Measurements from ENCODE around the gene NSMCE1. TPM values are rescaled to one million over a fixed set of nuclear protein-coding genes. Genes with fewer than 3 reads are reported as not detected.
"Not testable (repeated sequence)": the region's sequence is repeated elsewhere in the genome, so short reads cannot be mapped to it uniquely, and the experiment has no call there.

NSMCE1 gene
- total RNA-seq, 1 experiment from 2014 or later: 19.3 TPM

- Histone ChIP-seq H2AFZ (ENCODE audit: low read length) (no peak overlapping the region), H2BK20ac (ENCODE audit: low read depth, low read length, poor library complexity, severe bottlenecking) (no peak overlapping the region), H2BK120ac (ENCODE audit: low read depth, low read length, poor library complexity, severe bottlenecking) (no peak overlapping the region), H3K23ac (ENCODE audit: insufficient read length, low read depth, low read length) (no peak overlapping the region), H4K8ac (replicated peaks; ENCODE audit: insufficient read length, low read depth, low read length) (no peak overlapping the region), H3K23me2 (ENCODE audit: insufficient read length, low read depth, low read length, poor library complexity, severe bottlenecking) (peaks cover under 1% of the 10 kb centered on the region), H4K91ac (ENCODE audit: insufficient read length, low read depth, low read length) (no peak overlapping the region), H4K20me1 (ENCODE audit: control insufficient read depth, insufficient read depth, insufficient read length) (no peaks in the 10 kb centered on the region), H3K79me1 (ENCODE audit: insufficient read depth, low read depth, low read length, poor library complexity, severe bottlenecking) (no peaks in the 10 kb centered on the region), H3K4me1 (ENCODE audit: insufficient read depth, low read length) (no peaks in the 10 kb centered on the region), H2BK5ac (ENCODE audit: insufficient read length, low read length) (no peak overlapping the region), H3K56ac (ENCODE audit: insufficient read length, low read depth, low read length) (no peak overlapping the region), H4K5ac (ENCODE audit: insufficient read length, low read depth, low read length) (no peak overlapping the region), H3K9ac (ENCODE audit: extremely low read depth, insufficient read length, low read length) (no peak overlapping the region), H3K4me2 (ENCODE audit: insufficient read depth, insufficient read length, low read length) (no peak overlapping the region), H3K27ac (ENCODE audit: insufficient read length, low read depth, low read length) (no peak overlapping the region), H3T11ph (ENCODE audit: low read length) (no peak overlapping the region), H3K9me3 (ENCODE audit: control insufficient read depth, low read depth, low read length) (no peaks in the 10 kb centered on the region), H3K27me3 (ENCODE audit: insufficient read depth, low read length) (no peaks in the 10 kb centered on the region), H2BK12ac (ENCODE audit: insufficient read length, low read depth, low read length) (no peak overlapping the region), H3K14ac (ENCODE audit: insufficient read depth, low read length) (no peak overlapping the region), H3K4ac (ENCODE audit: low read depth, low read length) (no peak overlapping the region), H3K18ac (ENCODE audit: insufficient read length, low read depth, low read length) (no peak overlapping the region), H2BK15ac (ENCODE audit: low read depth, low read length) (no peak overlapping the region), H2AK5ac (ENCODE audit: insufficient read length, low read length) (no peak overlapping the region), H3K79me2 (ENCODE audit: insufficient read depth, low read length) (no peaks in the 10 kb centered on the region)
- H3K27ac Mint-ChIP-seq: no peak overlapping the region
- peaks cover 5% of the 10 kb centered on the region in 2 experiments for H3K4me1 Mint-ChIP-seq
- H3K4me3 Mint-ChIP-seq: no peak overlapping the region
- H3K27me3 Mint-ChIP-seq (ENCODE audit: low read depth): no peaks in the 10 kb centered on the region
- DNase-seq: no peak
- peaks cover 0 to 13% (median 11%) of the 10 kb centered on the region in 3 experiments; a peak in 5 of 7 replicates for H3K36me3 Mint-ChIP-seq (ENCODE audit: insufficient read depth in 1 of 3, low read depth in 3 of 3)
- WGBS (ENCODE audit: extremely low coverage, insufficient read length, low lambda C conversion rate): no CpG with 5 or more reads among the region's 8 CpGs
- H3K9me3 Mint-ChIP-seq: no peaks in the 10 kb centered on the region; a peak in 1 of 5 replicates
- no peak for TF ChIP-seq CTCF (conservative IDR thresholded peaks at IDR 0.05)
These were observed 60.4 kb downstream of the NSMCE1 start for GRCh38 chr16:27208081-27208680.

- Mint-ChIP-seq H3K36me3 (ENCODE audit: insufficient read depth in 1 of 3, low read depth in 3 of 3) (peaks cover 0 to 13% (median 11%) of the 10 kb centered on the region in 3 experiments; a peak in 5 of 7 replicates), H3K27ac (peak overlapping the region in 1 of 3 experiments; percentile 67; a peak in 1 of 7 replicates), H3K4me1 (peaks cover 13 to 14% of the 10 kb centered on the region in 2 experiments)
- not testable (repeated sequence) for H4K8ac ChIP-seq (replicated peaks; ENCODE audit: insufficient read length, low read depth, low read length); H3K27me3 ChIP-seq (ENCODE audit: insufficient read depth, low read length); H3T11ph ChIP-seq (ENCODE audit: low read length); H3K23ac ChIP-seq (ENCODE audit: insufficient read length, low read depth, low read length); H3K9ac ChIP-seq (ENCODE audit: extremely low read depth, insufficient read length, low read length); H4K91ac ChIP-seq (ENCODE audit: insufficient read length, low read depth, low read length); H3K27ac ChIP-seq (ENCODE audit: insufficient read length, low read depth, low read length); H3K9me3 Mint-ChIP-seq; DNase-seq; H3K23me2 ChIP-seq (ENCODE audit: insufficient read length, low read depth, low read length, poor library complexity, severe bottlenecking); H3K4me1 ChIP-seq (ENCODE audit: insufficient read depth, low read length); H3K27me3 Mint-ChIP-seq (ENCODE audit: low read depth); H2BK5ac ChIP-seq (ENCODE audit: insufficient read length, low read length); H3K4ac ChIP-seq (ENCODE audit: low read depth, low read length); H3K4me2 ChIP-seq (ENCODE audit: insufficient read depth, insufficient read length, low read length); H2BK120ac ChIP-seq (ENCODE audit: low read depth, low read length, poor library complexity, severe bottlenecking); H2AK5ac ChIP-seq (ENCODE audit: insufficient read length, low read length); H3K18ac ChIP-seq (ENCODE audit: insufficient read length, low read depth, low read length); H3K14ac ChIP-seq (ENCODE audit: insufficient read depth, low read length); H3K56ac ChIP-seq (ENCODE audit: insufficient read length, low read depth, low read length); H2BK12ac ChIP-seq (ENCODE audit: insufficient read length, low read depth, low read length); H2BK15ac ChIP-seq (ENCODE audit: low read depth, low read length); H3K4me3 Mint-ChIP-seq; H2AFZ ChIP-seq (ENCODE audit: low read length); H3K79me1 ChIP-seq (ENCODE audit: insufficient read depth, low read depth, low read length, poor library complexity, severe bottlenecking); H2BK20ac ChIP-seq (ENCODE audit: low read depth, low read length, poor library complexity, severe bottlenecking); H4K5ac ChIP-seq (ENCODE audit: insufficient read length, low read depth, low read length); H4K20me1 ChIP-seq (ENCODE audit: control insufficient read depth, insufficient read depth, insufficient read length); H3K9me3 ChIP-seq (ENCODE audit: control insufficient read depth, low read depth, low read length); H3K79me2 ChIP-seq (ENCODE audit: insufficient read depth, low read length)
- no CpG with 5 or more reads among the region's 10 CpGs for WGBS (ENCODE audit: extremely low coverage, insufficient read length, low lambda C conversion rate)
These were observed 61.5 kb downstream of the NSMCE1 start for GRCh38 chr16:27207121-27207520.

Data from H9 (cell line).